Measurements from ENCODE around the gene CAPRIN2. TPM values are rescaled to one million over a fixed set of nuclear protein-coding genes. Genes with fewer than 3 reads are reported as not detected.

Gene CAPRIN2
- total and polyA plus RNA-seq, 2 of the 4 experiments (the other 2 are of a cell fraction): 18.9 to 23.8 TPM

- TF ChIP-seq, protein P1, sequence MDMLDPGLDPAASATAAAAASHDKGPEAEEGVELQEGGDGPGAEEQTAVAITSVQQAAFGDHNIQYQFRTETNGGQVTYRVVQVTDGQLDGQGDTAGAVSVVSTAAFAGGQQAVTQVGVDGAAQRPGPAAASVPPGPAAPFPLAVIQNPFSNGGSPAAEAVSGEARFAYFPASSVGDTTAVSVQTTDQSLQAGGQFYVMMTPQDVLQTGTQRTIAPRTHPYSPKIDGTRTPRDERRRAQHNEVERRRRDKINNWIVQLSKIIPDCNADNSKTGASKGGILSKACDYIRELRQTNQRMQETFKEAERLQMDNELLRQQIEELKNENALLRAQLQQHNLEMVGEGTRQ (IDR thresholded peaks at IDR 0.05; ENCODE audit: low read depth, low read length): peak; percentile 6; the same call in 1 of the 2 replicates
- TF ChIP-seq FOS (IDR thresholded peaks at IDR 0.05; ENCODE audit: low read depth, low read length) (no peak), RAD21 (IDR thresholded peaks at IDR 0.05; ENCODE audit: low read length) (peak; percentile 14; the same call in 1 of the 2 replicates), CHD1 (IDR thresholded peaks at IDR 0.05; ENCODE audit: low read depth, low read length) (no peak), RCOR1 (IDR thresholded peaks at IDR 0.05; ENCODE audit: insufficient replicate concordance, low read length) (peak; percentile 76), MXI1 (IDR thresholded peaks at IDR 0.05; ENCODE audit: borderline replicate concordance, low read depth, low read length) (peak; percentile 62), NFE2L2 (IDR thresholded peaks at IDR 0.05; ENCODE audit: low read depth, low read length) (no peak), CEBPB (IDR thresholded peaks at IDR 0.05; ENCODE audit: low read depth, low read length) (no peak), BHLHE40 (IDR thresholded peaks at IDR 0.05; ENCODE audit: low read depth, low read length) (no peak)
Measured at GRCh38 chr12:30754750-30755394, at the start of gene CAPRIN2 (continued).

All from IMR-90 (cell line).